HUES48 (cell line): ENCODE measurements around the gene SNCG.
A peak's percentile ranks its signal among the peaks of the same experiment; 100 is the strongest.
"Not testable (repeated sequence)": the region's sequence is repeated elsewhere in the genome, so short reads cannot be mapped to it uniquely, and the experiment has no call there.

Source experiments
- H3K27ac ChIP-seq: one replicate; pipeline ENCODE4 v1.7.0; 2013; ENCODE audit warnings: low read depth, low read length, inconsistent platforms
- H3K27me3 ChIP-seq: 2 replicates; pipeline ENCODE4 v1.6.1; 2013; ENCODE audit warnings: mild to moderate bottlenecking, low read length; ENCODE audit not compliant: control insufficient read depth, insufficient read depth
- H3K36me3 ChIP-seq: 2 replicates; pipeline ENCODE4 v1.6.1; 2013; ENCODE audit warnings: low read length; ENCODE audit not compliant: control insufficient read depth, insufficient read depth
- H3K4me1 ChIP-seq: 2 replicates; pipeline ENCODE4 v1.6.1; 2013; ENCODE audit warnings: mild to moderate bottlenecking, low read length; ENCODE audit not compliant: control insufficient read depth, insufficient read depth
- H3K4me3 ChIP-seq: 2 replicates; pipeline ENCODE4 v1.5.1; 2013; ENCODE audit warnings: mild to moderate bottlenecking, low read depth, low read length
- H3K9ac ChIP-seq: 2 replicates; pipeline ENCODE4 v1.6.1; 2013; ENCODE audit warnings: mild to moderate bottlenecking, low read depth, low read length, moderate library complexity
- H3K9me3 ChIP-seq: 2 replicates; pipeline ENCODE4 v1.6.1; 2013; ENCODE audit warnings: low read length; ENCODE audit not compliant: control insufficient read depth, insufficient read depth

The SNCG gene

GRCh38 chr10:86945361-86946212 is 12.8 kb upstream of the SNCG start:
- Histone ChIP-seq H3K36me3 (no peaks in the 10 kb centered on the region), H3K4me1 (peaks cover 6% of the 10 kb centered on the region), H3K9ac (no peak overlapping the region), H3K4me3 (no peak overlapping the region), H3K27me3 (no peaks in the 10 kb centered on the region), H3K9me3 (no peaks in the 10 kb centered on the region), H3K27ac (no peak overlapping the region)

GRCh38 chr10:86946213-86947155 is 11.9 kb upstream of the SNCG start:
- H3K9ac ChIP-seq: no peak overlapping the region
- no peaks in the 10 kb centered on the region for H3K9me3 ChIP-seq
- no peak overlapping the region for H3K4me3 ChIP-seq
- H3K36me3 ChIP-seq: no peaks in the 10 kb centered on the region
- peaks cover 6% of the 10 kb centered on the region for H3K4me1 ChIP-seq
- H3K27ac ChIP-seq: no peak overlapping the region
- H3K27me3 ChIP-seq: no peaks in the 10 kb centered on the region

GRCh38 chr10:86947806-86948205 is 10.6 kb upstream of the SNCG start:
- not testable (repeated sequence) for H3K9ac ChIP-seq, H3K27me3 ChIP-seq, H3K4me3 ChIP-seq, H3K27ac ChIP-seq, H3K4me1 ChIP-seq, H3K36me3 ChIP-seq, H3K9me3 ChIP-seq

DNA sequence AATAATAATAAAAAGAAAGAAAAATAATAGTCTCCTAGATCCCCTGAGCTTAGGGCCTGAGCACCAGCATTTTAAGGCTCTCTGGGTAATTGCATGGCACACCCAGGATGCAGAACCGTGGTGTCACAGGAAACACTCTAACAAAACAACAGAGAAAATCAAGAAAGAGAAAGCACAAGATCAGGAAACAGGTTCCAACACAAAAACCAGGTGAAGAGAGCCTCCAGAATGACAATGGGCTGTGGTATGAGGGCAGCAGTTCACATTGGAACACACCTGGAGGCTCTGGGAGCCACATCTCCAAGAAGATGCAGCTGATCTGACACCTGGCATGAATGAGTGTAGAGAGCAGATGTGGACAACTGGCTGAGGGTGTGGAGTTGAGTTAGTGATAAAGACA is 8.1 kb upstream of the SNCG start:
- H3K4me3 ChIP-seq: no peak overlapping the region
- no peaks in the 10 kb centered on the region for H3K36me3 ChIP-seq
- H3K9me3 ChIP-seq: no peaks in the 10 kb centered on the region; the same call in 1 of the 2 replicates
- H3K27me3 ChIP-seq: no peaks in the 10 kb centered on the region
- H3K9ac ChIP-seq: no peak overlapping the region
- no peak overlapping the region for H3K27ac ChIP-seq
- H3K4me1 ChIP-seq: peaks cover 24% of the 10 kb centered on the region

- Histone ChIP-seq H3K4me1 (peaks cover 26% of the 10 kb centered on the region), H3K9ac (no peak overlapping the region), H3K27ac (no peak overlapping the region), H3K4me3 (no peak overlapping the region), H3K27me3 (no peaks in the 10 kb centered on the region), H3K9me3 (no peaks in the 10 kb centered on the region; the same call in 1 of the 2 replicates), H3K36me3 (no peaks in the 10 kb centered on the region)
These were observed 7.1 kb upstream of the SNCG start for GRCh38 chr10:86951184-86951761.

- no peaks in the 10 kb centered on the region for H3K36me3 ChIP-seq
- H3K4me1 ChIP-seq: peaks cover 26% of the 10 kb centered on the region
- no peak overlapping the region for H3K4me3 ChIP-seq
- H3K27ac ChIP-seq: no peak overlapping the region
- no peaks in the 10 kb centered on the region; the same call in 1 of the 2 replicates for H3K9me3 ChIP-seq
- H3K9ac ChIP-seq: no peak overlapping the region
- no peaks in the 10 kb centered on the region for H3K27me3 ChIP-seq
These were observed 6.3 kb upstream of the SNCG start for GRCh38 chr10:86952106-86952505.

DNA sequence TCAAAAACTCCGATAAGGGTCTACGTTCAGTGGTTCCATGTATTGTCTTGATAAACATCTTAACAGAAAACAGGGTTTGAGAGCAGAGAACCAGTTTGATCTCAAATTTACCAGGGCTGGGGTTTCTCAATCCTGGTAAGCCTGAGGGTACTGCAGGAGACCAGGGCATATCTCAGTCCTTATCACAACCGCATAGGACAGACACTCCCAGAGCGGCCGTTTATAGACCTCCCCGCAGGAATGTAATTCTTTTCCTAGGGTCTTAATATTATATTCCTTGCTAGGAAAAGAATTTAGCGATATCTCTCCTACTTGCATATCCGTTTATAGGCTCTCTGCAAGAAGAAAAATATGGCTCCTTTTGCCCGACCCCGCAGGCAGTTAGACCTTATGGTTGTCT is 5.7 kb upstream of the SNCG start:
- H3K27me3 ChIP-seq, H3K9me3 ChIP-seq, H3K36me3 ChIP-seq, H3K4me3 ChIP-seq, H3K9ac ChIP-seq, H3K27ac ChIP-seq: not testable (repeated sequence)
- peaks cover 26% of the 10 kb centered on the region for H3K4me1 ChIP-seq

DNA sequence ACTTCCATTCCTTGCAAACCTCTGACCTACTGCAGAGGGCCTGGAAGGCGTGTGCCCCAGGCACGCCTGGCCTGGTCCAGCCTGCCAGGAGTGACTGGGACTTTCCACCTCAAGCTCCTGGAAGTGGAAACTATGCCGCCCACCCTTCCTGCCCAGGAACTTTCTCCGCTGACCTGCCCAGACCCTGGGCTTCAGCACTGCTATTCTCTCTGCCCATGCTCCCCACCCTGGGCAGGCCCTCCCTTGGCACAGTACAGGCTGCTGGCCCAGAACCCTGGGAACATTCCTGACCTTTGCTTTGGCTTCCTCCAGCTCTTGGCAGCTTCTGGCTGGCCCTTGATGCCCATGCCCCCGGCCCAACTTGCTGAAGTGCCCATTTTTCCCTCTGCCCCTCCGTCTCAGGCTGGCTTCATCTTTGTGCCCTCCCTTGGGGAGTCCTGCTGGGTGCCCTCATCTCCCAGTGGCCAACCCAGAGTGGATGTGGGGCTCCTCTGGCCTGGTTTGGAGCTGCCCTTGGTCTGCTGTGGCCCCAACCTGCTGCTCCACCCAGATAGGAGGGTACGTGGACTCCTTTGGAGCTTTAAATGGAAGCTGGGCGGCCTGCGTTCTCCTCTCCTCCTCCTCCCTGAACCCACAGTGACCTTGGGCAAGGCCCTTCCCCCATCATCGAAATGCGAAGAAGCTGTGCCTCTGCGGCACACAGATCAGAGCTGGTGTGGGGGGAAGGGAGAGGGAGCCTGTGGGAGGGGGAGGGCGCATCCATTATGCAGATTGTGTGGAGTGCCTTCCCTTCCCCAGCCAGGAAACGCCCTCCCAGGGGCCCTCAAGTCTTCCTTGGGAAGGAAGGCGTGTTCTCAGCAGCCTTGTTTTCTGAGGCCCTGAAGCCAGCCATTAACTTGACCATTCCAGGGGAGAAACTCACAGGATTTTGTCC is 4.4 kb upstream of the SNCG start:
- Histone ChIP-seq H3K27me3 (no peaks in the 10 kb centered on the region), H3K9ac (peak overlapping the region; percentile 46), H3K36me3 (no peaks in the 10 kb centered on the region), H3K27ac (peak overlapping the region; percentile 99), H3K4me3 (no peak overlapping the region), H3K9me3 (no peaks in the 10 kb centered on the region; the same call in 1 of the 2 replicates), H3K4me1 (peaks cover 32% of the 10 kb centered on the region)

GRCh38 chr10:86954681-86955500 is 3.5 kb upstream of the SNCG start:
- H3K36me3 ChIP-seq: no peaks in the 10 kb centered on the region
- peak overlapping the region; percentile 46; the same call in 1 of the 2 replicates for H3K9ac ChIP-seq
- H3K4me3 ChIP-seq: no peak overlapping the region
- H3K9me3 ChIP-seq: no peaks in the 10 kb centered on the region; the same call in 1 of the 2 replicates
- peaks cover 39% of the 10 kb centered on the region for H3K4me1 ChIP-seq
- H3K27ac ChIP-seq: peak overlapping the region; percentile 99
- H3K27me3 ChIP-seq: no peaks in the 10 kb centered on the region
